Spleen (tissue), 11 donors: ENCODE measurements around the gene MME. TPM values are rescaled to one million over a fixed set of nuclear protein-coding genes. Genes with fewer than 3 reads are reported as not detected.

ENCODE experiments used
- DNase-seq: peaks from one replicate; pipeline ENCODE4 v3.0.0-alpha.2; 2020
- H3K27ac ChIP-seq, 8 donors: fragments of 200-600 bp; sonication (generic) in 7 of 8; 1 replicate in 4 of 8; 2 replicates in 4 of 8; pipeline versions ENCODE4 v1.5.0 to v1.8.0; 2016 to 2021; ENCODE audit warnings: inconsistent platforms in 4 of 8, mild to moderate bottlenecking in 4 of 8, moderate library complexity in 1 of 8
- H3K27me3 ChIP-seq, 7 donors: fragments of 200-600 bp; sonication (generic) in 6 of 7; replicated peaks in 1 of 7; 1 replicate in 4 of 7; 2 replicates in 3 of 7; pipeline versions ENCODE4 v1.5.0 to v1.8.0; 2016 to 2021; ENCODE audit warnings: inconsistent platforms in 3 of 7, mild to moderate bottlenecking in 1 of 7
- H3K36me3 ChIP-seq, 6 donors: fragments of 200-600 bp; sonication (generic) in 5 of 6; 1 replicate in 4 of 6; 2 replicates in 2 of 6; pipeline versions ENCODE4 v1.5.0 to v1.8.0; 2016 to 2021; ENCODE audit warnings: inconsistent platforms in 2 of 6
- H3K4me1 ChIP-seq, 6 donors: fragments of 200-600 bp; sonication (generic) in 5 of 6; 1 replicate in 3 of 6; 2 replicates in 3 of 6; pipeline versions ENCODE4 v1.5.0 to v1.8.0; 2016 to 2021; ENCODE audit warnings: inconsistent platforms in 3 of 6
- H3K4me3 ChIP-seq, 8 donors: fragments of 200-600 bp; sonication (generic) in 7 of 8; 1 replicate in 4 of 8; 2 replicates in 4 of 8; pipeline versions ENCODE4 v1.5.0 to v1.8.0; 2016 to 2021; ENCODE audit warnings: inconsistent platforms in 4 of 8, mild to moderate bottlenecking in 4 of 8, moderate library complexity in 2 of 8
- H3K9me3 ChIP-seq, 8 donors: fragments of 200-600 bp; sonication (generic) in 7 of 8; 1 replicate in 4 of 8; 2 replicates in 4 of 8; pipeline versions ENCODE4 v1.5.0 to v1.8.0; 2016 to 2021; ENCODE audit warnings: inconsistent platforms in 4 of 8
- POLR2A ChIP-seq, 3 donors: fragments of 450-650 bp; IDR thresholded peaks; one replicate each; pipeline ENCODE4 v1.5.1; 2017; ENCODE audit warnings: antibody characterized with exemption in 3 of 3, mild to moderate bottlenecking in 1 of 3
- POLR2AphosphoS5 ChIP-seq, 3 donors: sonication (generic); formaldehyde crosslinking; IDR thresholded peaks; one replicate each; pipeline ENCODE4 v1.5.1; 2017; ENCODE audit warnings: antibody characterized with exemption in 3 of 3
- WGBS, 5 donors: extraction: QIAGEN DNeasy Blood & Tissue Kit in 3 of 5; methylation state at CpG; one replicate each; pipeline versions ENCODE4 v1.1.5 to v1.1.7; 2013 to 2018; 5-methylcytosine and 5-hydroxymethylcytosine counted together
- intact Hi-C: fragments of 100-400 bp; cut with DNase I; formaldehyde crosslinking; loops from one replicate; pipeline ENCODE4 v1.15.0; 2023; ENCODE audit warnings: low total_unique reads
- polyA plus RNA-seq, 3 donors: library from polyadenylated mRNA; stranded (reverse); fragments of 200-250 nt; gene quantifications; one replicate each; pipeline ENCODE4 v1.2.1, GENCODE V29; 2013
- total RNA-seq, 7 donors: library from RNA; depleted of rRNA in 3 of 7; stranded (reverse); fragments of >200 nt in 3 of 7; fragmentation: NEBNext Ultra II Directional in 4 of 7; extraction: Animal tissue kit (Norgen Biotek cat#: 25700) in 4 of 7; gene quantifications; one replicate each; pipeline versions ENCODE4 v1.1.0 to v1.2.1, GENCODE V29; 2016 to 2021
- TF ChIP-seq, protein P1 (sequence below), 11 experiments: fragments of 200-600 bp in 7 of 11; fragments of 450-650 bp in 4 of 11; sonication (generic) in 4 of 11; IDR thresholded peaks in 8 of 11; conservative IDR thresholded peaks in 3 of 11; 1 replicate in 7 of 11; 2 replicates in 4 of 11; pipeline versions ENCODE4 v1.4.0 to v1.8.0; 2016 to 2021; ENCODE audit warnings: antibody characterized with exemption in 11 of 11, inconsistent platforms in 4 of 11, mild to moderate bottlenecking in 1 of 11
- donor health status: healthy with polysubstance abuse.
- donor health status: DM: no; HTN: no; CAD: no; lungs with moderate emphysema.
- donor health status: DM: no; HTN: no; CAD: no.
- donor health status: Bipolar disorder and iron deficiency.
- donor health status: healthy.
- donor health status: DM: no; HTN: no; CAD: no.
- donor health status: DM: yes; HTN: yes; CAD: no.

The MME gene
- total and polyA plus RNA-seq, 10 donors = 0.50 to 43.2 (median 13.2) TPM

DNA sequence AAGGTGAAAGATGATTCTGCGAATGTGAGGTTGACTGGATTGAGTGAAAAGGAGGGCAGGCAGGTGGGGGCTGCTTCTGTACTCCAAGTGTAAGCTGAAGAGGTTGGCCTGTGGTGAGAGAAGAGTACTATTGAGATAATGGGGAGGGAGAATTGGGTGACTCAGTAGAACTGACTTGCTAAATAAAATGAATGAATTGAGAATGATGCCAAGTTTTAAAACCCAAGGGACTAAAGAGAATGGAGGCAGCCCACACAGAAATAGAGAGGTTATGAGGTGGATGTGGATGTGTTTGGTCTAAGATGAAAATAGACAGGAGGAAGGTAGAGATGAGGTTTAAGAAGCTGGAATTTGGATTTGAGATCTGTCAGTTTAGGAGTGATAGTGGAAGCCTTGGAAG lies 5.9 kb downstream of the MME start:
- intact Hi-C loops = no loop called here
- TF ChIP-seq, protein P1, sequence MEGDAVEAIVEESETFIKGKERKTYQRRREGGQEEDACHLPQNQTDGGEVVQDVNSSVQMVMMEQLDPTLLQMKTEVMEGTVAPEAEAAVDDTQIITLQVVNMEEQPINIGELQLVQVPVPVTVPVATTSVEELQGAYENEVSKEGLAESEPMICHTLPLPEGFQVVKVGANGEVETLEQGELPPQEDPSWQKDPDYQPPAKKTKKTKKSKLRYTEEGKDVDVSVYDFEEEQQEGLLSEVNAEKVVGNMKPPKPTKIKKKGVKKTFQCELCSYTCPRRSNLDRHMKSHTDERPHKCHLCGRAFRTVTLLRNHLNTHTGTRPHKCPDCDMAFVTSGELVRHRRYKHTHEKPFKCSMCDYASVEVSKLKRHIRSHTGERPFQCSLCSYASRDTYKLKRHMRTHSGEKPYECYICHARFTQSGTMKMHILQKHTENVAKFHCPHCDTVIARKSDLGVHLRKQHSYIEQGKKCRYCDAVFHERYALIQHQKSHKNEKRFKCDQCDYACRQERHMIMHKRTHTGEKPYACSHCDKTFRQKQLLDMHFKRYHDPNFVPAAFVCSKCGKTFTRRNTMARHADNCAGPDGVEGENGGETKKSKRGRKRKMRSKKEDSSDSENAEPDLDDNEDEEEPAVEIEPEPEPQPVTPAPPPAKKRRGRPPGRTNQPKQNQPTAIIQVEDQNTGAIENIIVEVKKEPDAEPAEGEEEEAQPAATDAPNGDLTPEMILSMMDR (IDR thresholded peaks at IDR 0.05 in 8 of 11, conservative IDR thresholded peaks at IDR 0.05 in 3 of 11) = no peak
- TF ChIP-seq POLR2A (IDR thresholded peaks at IDR 0.05) (no peak), POLR2AphosphoS5 (IDR thresholded peaks at IDR 0.05) (no peak)

DNA sequence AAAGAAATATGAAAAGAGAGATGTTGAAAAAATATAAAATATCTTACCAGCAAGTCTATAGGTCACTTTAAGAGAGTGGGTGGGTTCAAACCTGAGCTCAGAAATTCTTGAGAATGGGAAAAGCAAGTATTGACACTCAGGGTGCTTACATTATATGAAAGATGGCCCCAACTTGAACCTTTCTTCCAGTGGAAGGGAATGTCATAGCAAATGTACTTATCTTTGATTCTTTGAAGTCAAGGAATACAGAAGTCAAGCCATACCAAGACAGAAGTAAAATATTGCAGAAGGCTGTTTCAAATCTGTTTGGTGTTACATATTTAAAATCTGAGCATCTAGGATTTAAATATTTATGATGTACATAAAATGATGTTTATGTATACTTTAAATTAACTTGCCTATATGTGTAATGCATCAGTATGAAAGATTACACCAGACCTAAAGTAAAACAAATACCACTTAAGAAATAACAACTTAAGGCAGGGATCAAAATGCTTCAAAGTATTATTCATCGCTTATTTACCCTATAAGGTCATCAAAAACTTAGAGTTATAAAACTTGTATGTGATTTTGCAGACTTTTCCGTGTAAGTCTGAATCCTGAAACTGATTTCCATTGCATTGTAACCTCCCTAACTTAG lies 8.7 kb downstream of the MME start:
- DNase-seq = no peak
- TF ChIP-seq, protein P1 (IDR thresholded peaks at IDR 0.05 in 8 of 11, conservative IDR thresholded peaks at IDR 0.05 in 3 of 11) = no peak
- TF ChIP-seq POLR2A (IDR thresholded peaks at IDR 0.05) (no peak), POLR2AphosphoS5 (IDR thresholded peaks at IDR 0.05) (no peak)
- Histone ChIP-seq H3K27me3 (no peaks in the 10 kb centered on the region), H3K9me3 (no peaks in the 10 kb centered on the region), H3K36me3 (peaks cover 0 to 20% (median 0%) of the 10 kb centered on the region in 6 donors), H3K27ac (no peak overlapping the region), H3K4me3 (no peak overlapping the region), H3K4me1 (no peaks in the 10 kb centered on the region)
- 83 to 95% (median 92%) methylated on average over 2 of the region's 2 CpGs for WGBS, 5 donors
- intact Hi-C loops = no loop called here

More for the DNA sequence above, 5.9 kb downstream of the MME start:
- no peaks in the 10 kb centered on the region for H3K9me3 ChIP-seq
- peaks cover 0 to 20% (median 0%) of the 10 kb centered on the region in 6 donors for H3K36me3 ChIP-seq
- peaks cover 0 to 7% (median 0%) of the 10 kb centered on the region in 7 donors for H3K27me3 ChIP-seq
- no peak overlapping the region for H3K27ac ChIP-seq
- 79 to 95% (median 88%) methylated on average over 1 of the region's 1 CpG for WGBS, 5 donors
- DNase-seq = no peak
- H3K4me1 ChIP-seq = peaks cover 0 to 3% (median 0%) of the 10 kb centered on the region in 6 donors
- H3K4me3 ChIP-seq = no peak overlapping the region

DNA sequence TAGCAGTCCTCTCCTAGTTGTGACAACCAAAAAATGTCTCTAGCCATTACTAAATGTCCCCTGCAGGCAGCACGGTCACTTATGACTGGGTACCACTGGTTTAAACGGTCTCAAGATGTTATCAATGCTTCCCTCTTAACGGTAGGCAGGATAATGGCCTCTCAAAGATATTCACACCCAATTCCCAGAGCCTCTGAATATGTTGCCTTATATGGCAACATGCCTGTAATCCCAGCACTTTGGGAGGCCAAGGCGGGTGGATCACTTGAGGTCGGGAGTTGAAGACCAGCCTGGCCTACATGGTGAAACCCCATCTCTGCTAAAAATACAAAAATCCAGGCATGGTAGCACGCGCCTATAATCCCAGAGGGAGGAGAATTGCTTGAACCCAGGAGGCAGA lies 9.4 kb downstream of the MME start:
- Histone ChIP-seq H3K9me3 (no peaks in the 10 kb centered on the region), H3K4me3 (no peak overlapping the region), H3K36me3 (peaks cover 0 to 19% (median 0%) of the 10 kb centered on the region in 6 donors), H3K27me3 (no peaks in the 10 kb centered on the region), H3K4me1 (no peaks in the 10 kb centered on the region), H3K27ac (no peak overlapping the region)
- TF ChIP-seq POLR2AphosphoS5 (IDR thresholded peaks at IDR 0.05) = no peak
- TF ChIP-seq, protein P1 (IDR thresholded peaks at IDR 0.05 in 8 of 11, conservative IDR thresholded peaks at IDR 0.05 in 3 of 11) = no peak
- no peak for TF ChIP-seq POLR2A (IDR thresholded peaks at IDR 0.05)
- 84 to 93% (median 92%) methylated on average over 7 of the region's 7 CpGs for WGBS, 5 donors
- intact Hi-C loops = no loop called here
- DNase-seq = no peak

DNA sequence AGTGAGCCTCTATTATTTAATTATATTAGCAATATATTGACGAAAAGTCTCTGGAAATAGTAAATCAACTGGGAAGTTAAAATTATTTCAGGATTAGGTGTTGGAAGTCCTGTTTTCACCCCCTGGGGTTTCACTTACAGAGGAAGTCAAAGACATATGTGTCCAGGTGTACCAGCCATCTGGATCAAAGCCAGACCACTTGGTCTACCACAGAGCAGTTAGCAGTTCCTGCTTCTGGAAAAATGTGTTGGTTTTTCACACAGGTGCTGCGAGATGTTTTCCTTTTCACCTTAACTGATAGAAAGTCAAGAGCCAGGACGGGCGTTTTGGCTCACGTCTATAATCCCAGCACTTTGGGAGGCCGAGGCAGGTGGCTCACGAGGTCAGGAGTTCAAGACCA lies 13.1 kb downstream of the MME start:
- no peak for DNase-seq
- WGBS, 5 donors = 33 to 55% (median 39%) methylated on average over 7 of the region's 7 CpGs
- Histone ChIP-seq H3K9me3 (no peaks in the 10 kb centered on the region), H3K4me3 (no peak overlapping the region), H3K4me1 (no peaks in the 10 kb centered on the region), H3K27ac (no peak overlapping the region), H3K27me3 (no peaks in the 10 kb centered on the region), H3K36me3 (peaks cover 0 to 6% (median 0%) of the 10 kb centered on the region in 6 donors)
- intact Hi-C loops = no loop called here
- TF ChIP-seq, protein P1 (IDR thresholded peaks at IDR 0.05 in 8 of 11, conservative IDR thresholded peaks at IDR 0.05 in 3 of 11) = no peak
- no peak for TF ChIP-seq POLR2A (IDR thresholded peaks at IDR 0.05)
- no peak for TF ChIP-seq POLR2AphosphoS5 (IDR thresholded peaks at IDR 0.05)
